Mesodermal cell (in vitro differentiated cells): ENCODE measurements around the gene PSG2.
"Not testable (repeated sequence)": the region's sequence is repeated elsewhere in the genome, so short reads cannot be mapped to it uniquely, and the experiment has no call there.

ENCODE experiments used
- H3K27ac ChIP-seq: 2 replicates; pipeline ENCODE4 v1.7.0; 2013; ENCODE audit warnings: mild to moderate bottlenecking, low read depth, low read length, moderate library complexity; ENCODE audit not compliant: severe bottlenecking
- H3K36me3 ChIP-seq: 2 replicates; pipeline ENCODE4 v1.7.1; 2013; ENCODE audit warnings: mild to moderate bottlenecking, low read length, moderate library complexity; ENCODE audit not compliant: control insufficient read depth, insufficient read depth
- H3K4me1 ChIP-seq: one replicate; pipeline ENCODE4 v1.7.1; 2013; ENCODE audit warnings: mild to moderate bottlenecking, low read length; ENCODE audit not compliant: insufficient read depth, control insufficient read depth, poor library complexity, severe bottlenecking
- H3K4me3 ChIP-seq: 2 replicates; pipeline ENCODE4 v1.7.0; 2013; ENCODE audit warnings: low read length, control low read depth, mild to moderate bottlenecking; ENCODE audit not compliant: insufficient read depth, poor library complexity, severe bottlenecking; ENCODE audit errors: extremely low read depth
- H3K9me3 ChIP-seq: 2 replicates; pipeline ENCODE4 v1.7.1; 2013; ENCODE audit warnings: mild to moderate bottlenecking, low read length, moderate library complexity; ENCODE audit not compliant: control insufficient read depth
- WGBS, 2 experiments: methylation state at CpG; one replicate each; pipeline ENCODE4 v1.1.5; 2013; ENCODE audit warnings: missing lambda C conversion rate in 2 of 2; ENCODE audit not compliant: insufficient coverage in 2 of 2; 5-methylcytosine and 5-hydroxymethylcytosine counted together

Gene PSG2

DNA sequence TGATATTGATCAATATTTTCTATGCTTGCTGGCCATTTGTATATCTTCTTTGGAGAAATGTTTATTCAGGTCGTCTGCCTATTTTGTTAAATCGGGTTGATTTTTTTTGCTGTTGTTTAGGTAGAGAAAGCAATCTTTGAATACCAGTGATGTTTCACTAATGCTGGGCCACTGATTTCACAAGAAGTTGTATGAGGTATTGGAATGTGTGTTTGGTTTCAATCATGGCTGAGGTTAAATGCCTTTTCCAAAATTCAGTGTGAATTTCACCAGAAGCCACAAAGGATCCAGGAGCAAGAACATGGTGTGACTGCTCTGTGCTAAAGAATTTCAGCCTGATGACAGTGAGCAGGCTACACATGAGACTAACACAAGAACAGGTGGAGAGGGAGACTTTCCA lies 32.1 kb upstream of the PSG2 start:
- H3K9me3 ChIP-seq, H3K36me3 ChIP-seq, H3K4me3 ChIP-seq, H3K27ac ChIP-seq, H3K4me1 ChIP-seq: not testable (repeated sequence)
- 69 to 77% methylated on average over 2 of the region's 2 CpGs for WGBS, 2 experiments

DNA sequence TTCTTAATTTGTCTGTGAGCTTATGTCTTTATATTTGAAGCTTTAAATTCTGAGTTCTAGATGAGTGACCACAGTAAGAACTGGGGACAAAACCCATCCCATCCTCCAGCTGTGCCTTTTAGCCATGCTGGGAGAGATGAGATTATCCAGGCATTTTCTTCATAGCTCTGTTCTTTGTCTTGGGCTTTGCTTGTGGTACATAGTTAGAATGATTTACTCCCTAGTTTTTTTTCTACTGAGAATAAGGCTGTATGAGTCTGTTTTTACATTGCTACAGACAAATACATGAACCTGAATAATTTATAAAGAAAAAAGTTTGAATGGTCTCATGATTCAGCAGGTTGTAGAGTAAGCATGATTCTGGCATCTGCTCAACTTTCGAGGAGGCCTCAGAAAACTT lies 24.9 kb upstream of the PSG2 start:
- H3K4me3 ChIP-seq, H3K9me3 ChIP-seq, H3K27ac ChIP-seq, H3K4me1 ChIP-seq, H3K36me3 ChIP-seq: not testable (repeated sequence)
- WGBS, 2 experiments: 83 to 86% methylated on average over 1 of the region's 1 CpG

- Histone ChIP-seq H3K27ac (no peak overlapping the region), H3K36me3 (no peaks in the 10 kb centered on the region), H3K9me3 (peaks cover 15% of the 10 kb centered on the region), H3K4me1 (no peaks in the 10 kb centered on the region), H3K4me3 (no peak overlapping the region)
- WGBS, 2 experiments: no CpG with 5 or more reads among the region's 1 CpG
Measured at GRCh38 chr19:43105496-43105895, 23.0 kb upstream of the PSG2 start.

DNA sequence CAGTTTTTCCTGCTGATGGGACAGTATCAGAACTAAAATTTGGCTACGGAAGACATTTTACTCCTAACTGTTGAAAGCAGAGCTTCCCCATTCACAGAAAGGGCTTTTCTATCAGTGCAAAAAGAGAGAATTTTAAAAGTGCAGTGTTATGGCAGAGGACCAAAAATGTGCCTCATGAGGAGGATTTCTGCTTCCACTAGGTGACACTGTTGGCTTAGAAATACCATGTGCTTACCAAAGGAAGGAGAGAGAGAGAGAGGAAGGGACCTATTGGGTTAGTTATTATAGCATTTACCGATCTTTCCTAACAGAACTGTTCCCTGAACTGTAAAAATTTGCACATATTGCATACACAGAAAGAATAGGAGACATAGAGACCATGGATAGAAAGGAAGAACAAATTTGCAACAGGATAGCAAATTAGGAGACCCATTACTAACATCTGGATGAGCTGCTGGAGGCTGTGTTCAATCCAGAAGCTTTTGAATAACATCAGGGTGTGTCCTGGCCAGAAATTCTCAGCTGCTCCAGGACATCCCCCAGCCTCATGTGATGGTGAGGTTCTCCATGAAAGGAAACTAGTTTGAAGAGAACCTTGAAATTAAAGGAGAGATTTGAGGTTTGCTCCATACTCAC lies 21.8 kb upstream of the PSG2 start:
- not testable (repeated sequence) for H3K36me3 ChIP-seq, H3K4me1 ChIP-seq, H3K4me3 ChIP-seq, H3K27ac ChIP-seq
- H3K9me3 ChIP-seq: peaks cover 15% of the 10 kb centered on the region
- WGBS, 2 experiments: no CpG with 5 or more reads among the region's 2 CpGs

DNA sequence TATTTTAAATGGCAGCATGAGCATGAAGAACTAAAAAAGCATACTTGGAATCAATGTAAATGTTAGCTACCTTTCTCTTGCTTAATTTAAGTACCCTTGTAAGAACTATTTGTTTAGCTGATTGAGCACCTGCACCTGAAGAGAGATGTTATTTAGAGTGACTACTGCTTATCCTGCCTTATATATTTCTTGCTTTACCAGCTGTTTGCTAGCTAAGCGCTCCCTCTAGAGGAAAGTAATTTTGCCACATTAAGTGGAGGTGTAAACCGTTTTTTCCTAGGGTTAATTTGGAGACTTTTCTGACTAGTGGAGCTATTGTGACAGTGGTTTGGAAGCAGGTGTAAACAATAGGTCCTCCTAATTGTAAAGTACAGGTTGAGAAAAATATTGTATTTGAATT lies 19.4 kb upstream of the PSG2 start:
- WGBS, 2 experiments: 69 to 86% methylated on average over 1 to 2 of the region's 2 CpGs
- H3K4me3 ChIP-seq: no peak overlapping the region
- H3K27ac ChIP-seq: no peak overlapping the region
- H3K9me3 ChIP-seq: peaks cover 15% of the 10 kb centered on the region
- H3K4me1 ChIP-seq: no peaks in the 10 kb centered on the region
- H3K36me3 ChIP-seq: no peaks in the 10 kb centered on the region

DNA sequence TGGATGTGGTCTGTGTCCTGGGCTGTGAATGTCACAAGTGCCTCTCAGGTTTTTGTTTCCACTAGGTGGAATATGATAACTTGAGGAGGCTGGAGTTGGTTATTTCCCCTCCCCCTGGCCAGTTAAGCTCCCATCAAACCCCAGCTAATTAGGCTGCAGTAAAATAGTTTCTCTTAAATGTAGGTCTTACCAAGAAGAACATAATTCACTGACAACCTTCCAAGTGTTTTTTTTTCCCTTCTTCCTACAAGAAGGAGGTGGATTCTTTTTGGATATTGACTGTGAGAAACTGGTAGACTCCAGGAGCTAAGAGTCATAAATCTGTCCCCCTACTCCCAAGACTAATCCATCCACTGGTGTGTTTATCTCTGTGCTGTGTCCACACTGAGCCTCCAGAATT lies 15.9 kb upstream of the PSG2 start:
- not testable (repeated sequence) for H3K27ac ChIP-seq, H3K36me3 ChIP-seq, H3K4me1 ChIP-seq, H3K4me3 ChIP-seq, H3K9me3 ChIP-seq

DNA sequence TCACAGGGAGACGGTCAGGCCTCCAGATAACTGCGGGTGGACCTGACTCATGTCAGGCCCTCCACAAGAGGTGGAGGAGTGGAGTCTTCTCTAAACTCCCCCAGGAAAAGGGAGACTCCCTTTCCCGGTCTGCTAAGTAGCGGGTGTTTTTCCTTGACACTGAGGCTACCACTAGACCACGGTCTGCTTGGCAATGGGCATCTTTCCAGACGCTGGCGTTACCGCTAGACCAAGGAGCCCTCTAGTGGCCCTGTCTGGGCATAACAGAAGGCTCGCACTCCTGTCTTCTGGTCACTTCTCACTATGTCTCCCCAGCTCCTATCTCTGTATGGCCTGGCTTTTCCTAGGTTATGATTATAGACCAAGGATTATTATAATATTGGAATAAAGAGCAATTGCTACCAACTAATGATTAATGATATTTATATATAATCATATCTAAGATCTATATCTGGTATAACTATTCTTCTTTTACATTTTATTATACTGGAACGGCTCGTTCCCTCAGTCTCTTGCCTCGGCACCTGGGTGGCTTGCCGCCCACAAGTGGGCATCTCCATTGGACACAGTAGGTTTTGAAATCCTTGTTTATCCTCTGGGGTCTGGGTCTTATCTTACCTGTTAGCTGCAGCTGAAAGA lies 5.3 kb upstream of the PSG2 start:
- H3K4me3 ChIP-seq, H3K4me1 ChIP-seq, H3K36me3 ChIP-seq, H3K27ac ChIP-seq, H3K9me3 ChIP-seq: not testable (repeated sequence)
- 10 to 26% methylated on average over 2 to 6 of the region's 13 CpGs for WGBS, 2 experiments

DNA sequence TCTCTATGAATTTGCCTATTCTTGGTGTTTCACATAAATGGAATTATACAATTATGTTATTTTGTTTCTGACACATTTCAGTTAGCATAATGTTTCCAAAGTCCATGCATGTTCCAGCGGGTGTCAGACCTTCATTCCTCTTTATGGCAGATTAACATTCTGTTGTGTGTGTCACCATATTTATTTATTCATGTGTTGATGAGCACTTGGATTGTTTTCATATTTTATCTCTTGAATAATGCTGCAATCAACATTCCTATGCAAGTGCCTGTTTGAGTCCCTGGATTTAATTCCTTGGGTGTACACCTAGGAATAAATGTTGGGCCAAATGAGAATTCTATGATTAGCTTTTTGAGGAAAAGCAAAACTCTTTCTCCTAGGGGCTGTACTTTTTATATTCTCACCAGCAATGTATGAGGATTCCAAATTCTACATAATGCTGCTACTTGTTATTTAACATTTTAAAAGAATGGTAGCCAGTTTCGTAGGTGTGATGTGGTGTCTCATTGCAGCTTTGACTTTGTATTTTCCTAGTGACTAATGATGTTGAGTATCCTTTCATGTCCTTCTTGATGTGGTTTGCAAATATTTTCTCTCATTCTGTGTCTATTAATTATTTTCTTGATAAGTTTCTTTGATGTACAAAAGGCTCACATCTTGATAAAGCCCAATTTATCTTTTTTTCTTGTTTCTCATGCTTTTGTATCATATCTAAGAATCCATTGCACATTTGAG lies 3.5 kb upstream of the PSG2 start:
- not testable (repeated sequence) for H3K9me3 ChIP-seq, H3K36me3 ChIP-seq, H3K4me3 ChIP-seq, H3K27ac ChIP-seq, H3K4me1 ChIP-seq
- no CpG with 5 or more reads among the region's 2 CpGs for WGBS, 2 experiments

DNA sequence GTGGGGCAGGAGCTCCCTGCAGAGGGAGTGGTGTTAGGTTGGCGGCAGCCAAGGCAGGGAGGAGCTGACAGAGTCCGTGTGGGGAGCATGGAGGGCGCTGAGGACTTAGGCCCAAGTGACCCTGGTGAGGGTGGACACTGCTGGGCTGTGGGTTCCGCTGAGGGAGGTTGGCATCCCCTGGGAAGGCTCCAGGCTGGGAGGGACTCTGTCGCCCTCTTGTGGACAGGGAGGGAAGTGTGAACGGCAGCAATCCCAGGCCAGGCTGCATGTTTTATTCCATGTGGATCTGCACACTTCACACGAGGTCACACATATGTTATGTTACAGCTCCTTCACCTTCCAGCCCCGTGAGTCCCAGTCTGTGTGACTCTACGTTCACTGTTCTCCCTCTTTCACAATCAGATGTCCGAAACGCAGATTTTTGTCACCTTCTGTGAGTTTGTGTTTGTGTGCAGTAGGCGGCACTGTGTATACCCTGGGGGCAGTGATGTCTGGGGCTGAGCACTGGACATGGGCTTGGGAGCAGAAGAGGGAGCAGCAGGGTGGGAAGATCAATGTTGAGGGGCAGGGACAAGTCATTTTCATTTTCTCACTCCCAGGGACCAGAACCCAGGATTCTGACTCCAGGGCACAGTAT lies 1.8 kb upstream of the PSG2 start:
- not testable (repeated sequence) for H3K4me3 ChIP-seq, H3K9me3 ChIP-seq, H3K4me1 ChIP-seq, H3K36me3 ChIP-seq, H3K27ac ChIP-seq
- WGBS, 2 experiments: 58 to 67% methylated on average over 3 to 4 of the region's 12 CpGs

DNA sequence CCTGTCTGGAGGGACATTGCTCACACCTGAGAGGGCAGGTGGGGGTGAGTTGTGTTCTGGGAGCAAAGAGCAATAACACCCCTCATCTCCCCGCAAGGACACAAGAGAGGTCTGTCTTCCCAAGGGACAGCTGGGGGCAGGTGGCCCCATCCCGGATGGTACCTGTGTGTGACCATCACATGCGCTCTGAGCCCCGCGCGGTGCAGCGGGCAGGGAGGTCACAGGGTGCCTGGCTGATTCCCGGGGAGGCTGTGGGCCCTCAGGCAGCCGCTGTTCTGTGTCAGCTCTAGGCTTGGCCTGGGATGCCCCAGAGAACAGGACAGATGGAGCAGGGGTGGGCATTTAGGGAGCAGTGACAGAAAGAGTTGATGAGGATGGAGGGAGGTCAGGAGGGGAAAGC lies 1.2 kb upstream of the PSG2 start:
- not testable (repeated sequence) for H3K4me3 ChIP-seq, H3K9me3 ChIP-seq, H3K27ac ChIP-seq, H3K4me1 ChIP-seq, H3K36me3 ChIP-seq
- 91% methylated on average over 7 to 8 of the region's 9 CpGs for WGBS, 2 experiments

- Histone ChIP-seq H3K9me3 (no peaks in the 10 kb centered on the region), H3K4me1 (peaks cover 4% of the 10 kb centered on the region), H3K36me3 (no peaks in the 10 kb centered on the region), H3K27ac (peak overlapping the region; percentile 36), H3K4me3 (no peak overlapping the region)
- WGBS, 2 experiments: 86% methylated on average over 1 of the region's 4 CpGs; no CpG with 5 or more reads in 1 of the 2 experiments
Measured at GRCh38 chr19:43078311-43078710, 4.2 kb downstream of the PSG2 start.
